ENCODE results near the gene MRPS5. TPM values are rescaled to one million over a fixed set of nuclear protein-coding genes. Genes with fewer than 3 reads are reported as not detected.
"Not testable (repeated sequence)": the region's sequence is repeated elsewhere in the genome, so short reads cannot be mapped to it uniquely, and the experiment has no call there.

MRPS5 gene
- total RNA-seq, 4 donors from 2014 or later, result 31.1 to 46.6 (median 39.8) TPM

- Histone ChIP-seq H3K36me3 (no peaks in the 10 kb centered on the region), H3K27ac (replicated peaks in 1 of 4) (no peak overlapping the region), H3K4me3 (no peak overlapping the region), H3K27me3 (peaks cover 0 to 3% (median 0%) of the 10 kb centered on the region in 4 donors), H3K9me3 (no peaks in the 10 kb centered on the region), H3K4me1 (peaks cover 17 to 38% (median 25%) of the 10 kb centered on the region in 4 donors)
- 86% methylated on average over 6 of the region's 6 CpGs for WGBS
- TF ChIP-seq, protein P1, sequence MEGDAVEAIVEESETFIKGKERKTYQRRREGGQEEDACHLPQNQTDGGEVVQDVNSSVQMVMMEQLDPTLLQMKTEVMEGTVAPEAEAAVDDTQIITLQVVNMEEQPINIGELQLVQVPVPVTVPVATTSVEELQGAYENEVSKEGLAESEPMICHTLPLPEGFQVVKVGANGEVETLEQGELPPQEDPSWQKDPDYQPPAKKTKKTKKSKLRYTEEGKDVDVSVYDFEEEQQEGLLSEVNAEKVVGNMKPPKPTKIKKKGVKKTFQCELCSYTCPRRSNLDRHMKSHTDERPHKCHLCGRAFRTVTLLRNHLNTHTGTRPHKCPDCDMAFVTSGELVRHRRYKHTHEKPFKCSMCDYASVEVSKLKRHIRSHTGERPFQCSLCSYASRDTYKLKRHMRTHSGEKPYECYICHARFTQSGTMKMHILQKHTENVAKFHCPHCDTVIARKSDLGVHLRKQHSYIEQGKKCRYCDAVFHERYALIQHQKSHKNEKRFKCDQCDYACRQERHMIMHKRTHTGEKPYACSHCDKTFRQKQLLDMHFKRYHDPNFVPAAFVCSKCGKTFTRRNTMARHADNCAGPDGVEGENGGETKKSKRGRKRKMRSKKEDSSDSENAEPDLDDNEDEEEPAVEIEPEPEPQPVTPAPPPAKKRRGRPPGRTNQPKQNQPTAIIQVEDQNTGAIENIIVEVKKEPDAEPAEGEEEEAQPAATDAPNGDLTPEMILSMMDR (IDR thresholded peaks at IDR 0.05), result no peak
- TF ChIP-seq EP300 (IDR thresholded peaks at IDR 0.05) (no peak), POLR2AphosphoS5 (IDR thresholded peaks at IDR 0.05) (no peak), POLR2A (IDR thresholded peaks at IDR 0.05; ENCODE audit: low read depth) (no peak)
- intact Hi-C loops (cut with DNase I), result no loop called here
- DNase-seq (ENCODE audit: extremely low spot score), result no peak
Measured at GRCh38 chr2:95039978-95040377, 81.6 kb downstream of the MRPS5 start.

GRCh38 chr2:95039363-95039762 is 82.2 kb downstream of the MRPS5 start:
- Histone ChIP-seq H3K36me3 (no peaks in the 10 kb centered on the region), H3K27me3 (peaks cover 0 to 4% (median 1%) of the 10 kb centered on the region in 4 donors), H3K4me1 (peaks cover 17 to 33% (median 25%) of the 10 kb centered on the region in 4 donors), H3K9me3 (no peaks in the 10 kb centered on the region), H3K4me3 (no peak overlapping the region), H3K27ac (replicated peaks in 1 of 4) (no peak overlapping the region)
- WGBS, result 87% methylated on average over 1 of the region's 1 CpG
- TF ChIP-seq POLR2AphosphoS5 (IDR thresholded peaks at IDR 0.05) (no peak), POLR2A (IDR thresholded peaks at IDR 0.05; ENCODE audit: low read depth) (no peak), EP300 (IDR thresholded peaks at IDR 0.05) (no peak)
- TF ChIP-seq, protein P1 (IDR thresholded peaks at IDR 0.05), result no peak
- DNase-seq (ENCODE audit: extremely low spot score), result no peak
- intact Hi-C loops (cut with DNase I), result no loop called here

- H3K27me3 ChIP-seq, result peaks cover 0 to 10% (median 1%) of the 10 kb centered on the region in 4 donors
- H3K9me3 ChIP-seq, result no peaks in the 10 kb centered on the region
- H3K4me1 ChIP-seq, result peaks cover 14 to 27% (median 21%) of the 10 kb centered on the region in 4 donors
- no peak for TF ChIP-seq EP300 (IDR thresholded peaks at IDR 0.05)
- 89% methylated on average over 4 of the region's 4 CpGs for WGBS
- no peak overlapping the region for H3K4me3 ChIP-seq
- intact Hi-C loops (cut with DNase I), result no loop called here
- no peak for DNase-seq (ENCODE audit: extremely low spot score)
- no peaks in the 10 kb centered on the region for H3K36me3 ChIP-seq
- no peak overlapping the region for H3K27ac ChIP-seq (replicated peaks in 1 of 4)
Measured at GRCh38 chr2:95038635-95039298, 82.8 kb downstream of the MRPS5 start.

GRCh38 chr2:95037841-95038585 is 83.6 kb downstream of the MRPS5 start:
- H3K27ac ChIP-seq (replicated peaks in 1 of 4); H3K9me3 ChIP-seq: not testable (repeated sequence)
- H3K27me3 ChIP-seq, result peaks cover 0 to 16% (median 1%) of the 10 kb centered on the region in 4 donors

GRCh38 chr2:95037384-95037839 is 84.2 kb downstream of the MRPS5 start:
- Histone ChIP-seq H3K27me3 (peaks cover 0 to 21% (median 1%) of the 10 kb centered on the region in 4 donors), H3K4me3 (no peak overlapping the region), H3K27ac (replicated peaks in 1 of 4) (no peak overlapping the region), H3K36me3 (no peaks in the 10 kb centered on the region), H3K9me3 (no peaks in the 10 kb centered on the region), H3K4me1 (peaks cover 2 to 14% (median 8%) of the 10 kb centered on the region in 4 donors)
- DNase-seq (ENCODE audit: extremely low spot score), result no peak
- intact Hi-C loops (cut with DNase I), result no loop called here
- WGBS, result 84% methylated on average over 2 of the region's 2 CpGs
- no peak for TF ChIP-seq POLR2AphosphoS5 (IDR thresholded peaks at IDR 0.05)
- TF ChIP-seq POLR2A (IDR thresholded peaks at IDR 0.05; ENCODE audit: low read depth), result no peak
- TF ChIP-seq EP300 (IDR thresholded peaks at IDR 0.05), result no peak
- TF ChIP-seq, protein P1 (IDR thresholded peaks at IDR 0.05), result no peak

More at GRCh38 chr2:95037841-95038585, 83.6 kb downstream of the MRPS5 start:
- H3K36me3 ChIP-seq; H3K4me3 ChIP-seq; intact Hi-C loops (cut with DNase I); DNase-seq (ENCODE audit: extremely low spot score): not testable (repeated sequence)
- 87% methylated on average over 3 of the region's 3 CpGs for WGBS
- H3K4me1 ChIP-seq, result peaks cover 8 to 20% (median 14%) of the 10 kb centered on the region in 4 donors
